CD4-positive, CD25-positive, alpha-beta regulatory T cell (primary cell): ENCODE measurements around the gene DUS3L. TPM values are rescaled to one million over a fixed set of nuclear protein-coding genes. Genes with fewer than 3 reads are reported as not detected.

Source experiments
- ATAC-seq, 2 donors: fragments of 150-1000 bp; cut with Tn5 transposase; one replicate each; pipeline ENCODE4 v1.10.0; 2021; ENCODE audit warnings: low read depth in 2 of 2, moderate number of reproducible peaks in 2 of 2, moderate library complexity in 1 of 2
- DNase-seq, 3 donors: peaks; one replicate each; pipeline versions ENCODE4 v3.0.0 to v3.0.0-alpha.2; 2012 to 2022; ENCODE audit warnings: mixed read lengths in 1 of 3
- H3K27ac ChIP-seq: one replicate; pipeline ENCODE4 v1.7.0; 2013; ENCODE audit warnings: mild to moderate bottlenecking, low read length; ENCODE audit not compliant: insufficient read depth, poor library complexity, severe bottlenecking
- H3K27me3 ChIP-seq: one replicate; pipeline ENCODE4 v1.7.0; 2013; ENCODE audit warnings: low read length; ENCODE audit not compliant: control insufficient read depth, insufficient read depth
- H3K36me3 ChIP-seq: one replicate; pipeline ENCODE4 v1.7.0; 2013; ENCODE audit warnings: mild to moderate bottlenecking, low read length, moderate library complexity; ENCODE audit not compliant: control insufficient read depth, insufficient read depth
- H3K4me1 ChIP-seq: 2 replicates; pipeline ENCODE4 v1.7.0; 2013; ENCODE audit warnings: mild to moderate bottlenecking, low read length; ENCODE audit not compliant: insufficient read depth, control insufficient read depth, poor library complexity, severe bottlenecking
- H3K4me3 ChIP-seq: one replicate; pipeline ENCODE4 v1.7.0; 2013; ENCODE audit warnings: low read depth, mild to moderate bottlenecking, low read length, moderate library complexity
- H3K9me3 ChIP-seq, 2 experiments: 1 replicate in 1 of 2; 2 replicates in 1 of 2; pipeline ENCODE4 v1.7.0; 2013; ENCODE audit warnings: low read length in 2 of 2, mild to moderate bottlenecking in 1 of 2, moderate library complexity in 1 of 2; ENCODE audit not compliant: control insufficient read depth in 2 of 2
- H3K27ac Mint-ChIP-seq, 3 donors: one replicate each; pipeline ENCODE4 v1.8.0; 2020 to 2022; ENCODE audit warnings: mild to moderate bottlenecking in 3 of 3, mixed read lengths in 3 of 3, moderate library complexity in 2 of 3
- H3K27me3 Mint-ChIP-seq: one replicate; pipeline ENCODE4 v1.8.0; 2022; ENCODE audit warnings: mild to moderate bottlenecking, mixed read lengths
- H3K36me3 Mint-ChIP-seq: one replicate; pipeline ENCODE4 v1.8.0; 2020; ENCODE audit warnings: mixed read lengths
- H3K4me1 Mint-ChIP-seq, 4 donors: one replicate each; pipeline ENCODE4 v1.8.0; 2020 to 2022; ENCODE audit warnings: mixed read lengths in 4 of 4, mild to moderate bottlenecking in 1 of 4
- H3K4me3 Mint-ChIP-seq, 4 donors: one replicate each; pipeline ENCODE4 v1.8.0; 2020 to 2022; ENCODE audit warnings: mild to moderate bottlenecking in 4 of 4, mixed read lengths in 4 of 4, moderate library complexity in 3 of 4
- H3K9me3 Mint-ChIP-seq, 7 donors: one replicate each; pipeline ENCODE4 v1.8.0; 2020 to 2022; ENCODE audit warnings: mixed read lengths in 7 of 7, mild to moderate bottlenecking in 3 of 7, moderate library complexity in 2 of 7
- polyA plus RNA-seq, 4 donors: library from polyadenylated mRNA; unstranded; fragments of 300-500 nt; fragmentation: Illumina TruSeq; gene quantifications; one replicate each; pipeline ENCODE4 v1.2.3, GENCODE V29; 2021
- total RNA-seq: library from RNA; stranded (reverse); gene quantifications from one replicate; pipeline ENCODE4 v1.2.3, GENCODE V29; 2022

Gene DUS3L
- total and polyA plus RNA-seq, 5 donors from 2014 or later = 25.4 to 129 (median 34.0) TPM

- Mint-ChIP-seq H3K27ac (peak overlapping the region in 1 of 3 donors; percentile 47), H3K9me3 (peaks cover 0 to 4% (median 0%) of the 10 kb centered on the region in 7 donors), H3K36me3 (no peaks in the 10 kb centered on the region), H3K4me1 (peaks cover 0 to 29% (median 4%) of the 10 kb centered on the region in 4 donors), H3K27me3 (peaks cover 36% of the 10 kb centered on the region), H3K4me3 (peak overlapping the region in 2 of 4 donors; percentile 42 to 54)
- ATAC-seq (no peak), DNase-seq (no peak)
- H3K27ac ChIP-seq = no peak overlapping the region
- peaks cover 20% of the 10 kb centered on the region for H3K4me1 ChIP-seq
- no peak overlapping the region for H3K4me3 ChIP-seq
- no peaks in the 10 kb centered on the region for H3K9me3 ChIP-seq
- H3K27me3 ChIP-seq = peaks cover 1% of the 10 kb centered on the region
- no peaks in the 10 kb centered on the region for H3K36me3 ChIP-seq
Observed at GRCh38 chr19:5806905-5807304, 15.9 kb upstream of the DUS3L start.

- Histone ChIP-seq H3K36me3 (no peaks in the 10 kb centered on the region), H3K4me1 (peaks cover 20% of the 10 kb centered on the region), H3K27me3 (peaks cover 1% of the 10 kb centered on the region), H3K4me3 (no peak overlapping the region), H3K9me3 (no peaks in the 10 kb centered on the region), H3K27ac (no peak overlapping the region)
- Mint-ChIP-seq H3K9me3 (peaks cover 0 to 4% (median 0%) of the 10 kb centered on the region in 7 donors), H3K27ac (no peak overlapping the region), H3K4me3 (peak overlapping the region in 1 of 4 donors; percentile 46), H3K36me3 (no peaks in the 10 kb centered on the region), H3K4me1 (peaks cover 0 to 32% (median 4%) of the 10 kb centered on the region in 4 donors), H3K27me3 (peaks cover 40% of the 10 kb centered on the region)
- ATAC-seq (no peak), DNase-seq (no peak)
Observed at GRCh38 chr19:5806133-5806489, 15.1 kb upstream of the DUS3L start.

GRCh38 chr19:5805462-5806132 is 14.6 kb upstream of the DUS3L start:
- H3K36me3 ChIP-seq = no peaks in the 10 kb centered on the region
- peaks cover 1% of the 10 kb centered on the region for H3K27me3 ChIP-seq
- H3K9me3 ChIP-seq = no peaks in the 10 kb centered on the region
- DNase-seq = peak; percentile 39 to 53 (median 48)
- H3K27ac ChIP-seq = no peak overlapping the region
- peaks cover 0 to 4% (median 0%) of the 10 kb centered on the region in 7 donors for H3K9me3 Mint-ChIP-seq
- H3K27ac Mint-ChIP-seq = no peak overlapping the region
- peaks cover 41% of the 10 kb centered on the region for H3K27me3 Mint-ChIP-seq
- peaks cover 0 to 32% (median 4%) of the 10 kb centered on the region in 4 donors for H3K4me1 Mint-ChIP-seq
- H3K36me3 Mint-ChIP-seq = no peaks in the 10 kb centered on the region
- H3K4me3 ChIP-seq = no peak overlapping the region
- peak overlapping the region in 2 of 4 donors; percentile 36 to 63 for H3K4me3 Mint-ChIP-seq
- peak in 1 of 2 donors; percentile 23 for ATAC-seq
- peaks cover 20% of the 10 kb centered on the region for H3K4me1 ChIP-seq

GRCh38 chr19:5804516-5805461 is 13.8 kb upstream of the DUS3L start, which contains the start of gene NRTN:
NRTN (plus strand) TSS chr19:5805067; CDS start chr19:5824166, 19,099 bp downstream.
- DNase-seq (peak in 2 of 3 donors; percentile 33 to 45), ATAC-seq (no peak)
- no peak within 1 kb of the TSS for H3K27ac ChIP-seq
- Mint-ChIP-seq H3K36me3 (no peaks in the 10 kb centered on the region), H3K4me3 (peak within 1 kb of the TSS; percentile 75 to 81 (median 79)), H3K27ac (peak within 1 kb of the TSS in 1 of 3 donors; percentile 44), H3K27me3 (peaks cover 41% of the 10 kb centered on the region), H3K4me1 (peaks cover 0 to 32% (median 4%) of the 10 kb centered on the region in 4 donors), H3K9me3 (peaks cover 0 to 5% (median 0%) of the 10 kb centered on the region in 7 donors)
- peaks cover 1% of the 10 kb centered on the region for H3K27me3 ChIP-seq
- no peaks in the 10 kb centered on the region for H3K9me3 ChIP-seq
- H3K4me1 ChIP-seq = peaks cover 20% of the 10 kb centered on the region
- H3K36me3 ChIP-seq = no peaks in the 10 kb centered on the region
- no peak within 1 kb of the TSS for H3K4me3 ChIP-seq

GRCh38 chr19:5803752-5804515 is 13.0 kb upstream of the DUS3L start:
- H3K27ac ChIP-seq = no peak overlapping the region
- peaks cover 20% of the 10 kb centered on the region for H3K4me1 ChIP-seq
- Mint-ChIP-seq H3K9me3 (peaks cover 0 to 4% (median 0%) of the 10 kb centered on the region in 7 donors), H3K27me3 (peaks cover 41% of the 10 kb centered on the region), H3K27ac (peak overlapping the region in 1 of 3 donors; percentile 44), H3K4me1 (peaks cover 0 to 32% (median 4%) of the 10 kb centered on the region in 4 donors), H3K4me3 (peak overlapping the region; percentile 75 to 90 (median 80)), H3K36me3 (no peaks in the 10 kb centered on the region)
- no peaks in the 10 kb centered on the region for H3K9me3 ChIP-seq
- peak; percentile 81 to 91 (median 87) for DNase-seq
- peak; percentile 90 to 92 for ATAC-seq
- H3K27me3 ChIP-seq = peaks cover 5% of the 10 kb centered on the region
- no peaks in the 10 kb centered on the region for H3K36me3 ChIP-seq
- H3K4me3 ChIP-seq = peak overlapping the region; percentile 48

- Histone ChIP-seq H3K36me3 (no peaks in the 10 kb centered on the region), H3K4me1 (peaks cover 20% of the 10 kb centered on the region), H3K9me3 (no peaks in the 10 kb centered on the region), H3K27ac (no peak overlapping the region), H3K27me3 (peaks cover 5% of the 10 kb centered on the region), H3K4me3 (peak overlapping the region; percentile 48)
- peak overlapping the region; percentile 70 to 90 (median 80) for H3K4me3 Mint-ChIP-seq
- H3K4me1 Mint-ChIP-seq = peaks cover 0 to 32% (median 4%) of the 10 kb centered on the region in 4 donors
- H3K27me3 Mint-ChIP-seq = peaks cover 45% of the 10 kb centered on the region
- DNase-seq (no peak), ATAC-seq (no peak)
- H3K27ac Mint-ChIP-seq = no peak overlapping the region
- H3K36me3 Mint-ChIP-seq = no peaks in the 10 kb centered on the region
- peaks cover 0 to 4% (median 0%) of the 10 kb centered on the region in 7 donors for H3K9me3 Mint-ChIP-seq
Observed at GRCh38 chr19:5803441-5803751, 12.4 kb upstream of the DUS3L start.
